ENCODE data around the gene DNAH17. TPM values are rescaled to one million over a fixed set of nuclear protein-coding genes. Genes with fewer than 3 reads are reported as not detected.

DNAH17 gene
- total RNA-seq, 1 donor from 2014 or later: 0.54 TPM

DNA sequence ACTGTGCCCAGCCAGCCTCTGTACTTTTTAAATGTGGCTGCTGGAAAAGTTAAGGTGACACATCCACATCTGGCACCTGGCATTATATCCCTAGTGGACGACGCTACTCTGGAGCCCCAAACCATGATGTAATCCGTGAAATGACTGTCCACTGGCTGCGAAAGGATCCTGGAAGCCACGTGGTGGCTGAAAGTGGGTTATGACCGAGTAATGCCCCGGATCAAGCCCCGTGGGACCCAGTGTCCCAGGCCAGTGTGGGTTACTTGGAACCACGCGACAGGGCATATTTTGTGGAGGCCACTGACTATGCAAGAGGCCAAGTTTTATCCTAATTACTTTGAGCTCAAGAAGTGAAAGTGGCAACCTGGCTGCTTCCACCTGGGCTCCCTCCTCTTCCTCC, 119.1 kb downstream of the DNAH17 start:
- H3K9me3 Mint-ChIP-seq (ENCODE audit: unreplicated experiment): no peaks in the 10 kb centered on the region
- no peaks in the 10 kb centered on the region for H3K4me1 Mint-ChIP-seq (ENCODE audit: unreplicated experiment)
- H3K27ac Mint-ChIP-seq (ENCODE audit: unreplicated experiment): no peak overlapping the region
- no peaks in the 10 kb centered on the region for H3K36me3 Mint-ChIP-seq (ENCODE audit: unreplicated experiment)
- H3K27me3 Mint-ChIP-seq (ENCODE audit: unreplicated experiment): no peaks in the 10 kb centered on the region
- TF ChIP-seq, protein P1, sequence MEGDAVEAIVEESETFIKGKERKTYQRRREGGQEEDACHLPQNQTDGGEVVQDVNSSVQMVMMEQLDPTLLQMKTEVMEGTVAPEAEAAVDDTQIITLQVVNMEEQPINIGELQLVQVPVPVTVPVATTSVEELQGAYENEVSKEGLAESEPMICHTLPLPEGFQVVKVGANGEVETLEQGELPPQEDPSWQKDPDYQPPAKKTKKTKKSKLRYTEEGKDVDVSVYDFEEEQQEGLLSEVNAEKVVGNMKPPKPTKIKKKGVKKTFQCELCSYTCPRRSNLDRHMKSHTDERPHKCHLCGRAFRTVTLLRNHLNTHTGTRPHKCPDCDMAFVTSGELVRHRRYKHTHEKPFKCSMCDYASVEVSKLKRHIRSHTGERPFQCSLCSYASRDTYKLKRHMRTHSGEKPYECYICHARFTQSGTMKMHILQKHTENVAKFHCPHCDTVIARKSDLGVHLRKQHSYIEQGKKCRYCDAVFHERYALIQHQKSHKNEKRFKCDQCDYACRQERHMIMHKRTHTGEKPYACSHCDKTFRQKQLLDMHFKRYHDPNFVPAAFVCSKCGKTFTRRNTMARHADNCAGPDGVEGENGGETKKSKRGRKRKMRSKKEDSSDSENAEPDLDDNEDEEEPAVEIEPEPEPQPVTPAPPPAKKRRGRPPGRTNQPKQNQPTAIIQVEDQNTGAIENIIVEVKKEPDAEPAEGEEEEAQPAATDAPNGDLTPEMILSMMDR (IDR thresholded peaks at IDR 0.05): no peak
- no peak overlapping the region for H3K4me3 Mint-ChIP-seq (ENCODE audit: unreplicated experiment)
- DNase-seq (ENCODE audit: extremely low spot score, unreplicated experiment): no peak

DNA sequence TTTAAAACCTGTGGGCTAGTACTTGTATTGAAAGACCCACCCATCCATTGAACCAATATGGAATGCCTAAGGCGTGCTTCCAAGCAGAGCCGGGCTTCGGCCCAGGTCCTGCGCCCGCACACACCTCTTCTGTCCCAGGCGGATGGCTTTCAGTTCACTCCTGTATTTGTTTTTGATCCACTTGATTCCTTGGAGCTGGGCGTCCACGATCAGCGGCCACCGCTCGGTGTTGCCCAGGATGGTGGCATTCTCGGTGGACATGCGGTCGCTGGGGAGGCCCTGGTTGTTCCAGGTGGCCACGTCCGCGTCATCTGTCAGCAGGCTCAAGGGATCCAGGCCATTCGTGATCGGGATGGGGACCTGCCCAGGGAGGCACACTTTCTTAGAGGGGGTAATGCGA, 122.8 kb downstream of the DNAH17 start:
- Mint-ChIP-seq H3K4me3 (ENCODE audit: unreplicated experiment) (no peak overlapping the region), H3K27me3 (ENCODE audit: unreplicated experiment) (no peaks in the 10 kb centered on the region), H3K4me1 (ENCODE audit: unreplicated experiment) (no peaks in the 10 kb centered on the region), H3K27ac (ENCODE audit: unreplicated experiment) (no peak overlapping the region), H3K9me3 (ENCODE audit: unreplicated experiment) (no peaks in the 10 kb centered on the region), H3K36me3 (ENCODE audit: unreplicated experiment) (no peaks in the 10 kb centered on the region)
- no peak for DNase-seq (ENCODE audit: extremely low spot score, unreplicated experiment)
- TF ChIP-seq, protein P1 (IDR thresholded peaks at IDR 0.05): no peak

DNA sequence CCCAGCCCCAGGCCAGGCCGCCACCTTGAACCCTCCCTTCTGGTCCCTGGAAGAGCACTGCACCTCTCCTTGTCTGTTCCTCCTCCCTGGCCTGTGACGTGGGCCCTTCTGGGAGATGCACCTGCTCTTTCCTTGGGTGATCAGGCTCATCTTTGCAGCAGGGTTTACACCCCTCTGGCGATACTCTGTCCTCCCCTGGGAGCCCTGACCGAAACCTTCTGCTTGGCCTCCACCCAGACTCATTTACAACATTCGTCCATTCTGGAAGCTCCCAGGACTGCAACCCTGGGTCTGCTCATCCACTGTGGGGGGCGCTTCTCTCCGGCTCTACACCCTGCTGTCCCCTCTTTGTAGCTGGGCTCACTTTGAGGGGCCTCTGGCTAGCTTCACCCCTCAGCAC, 125.4 kb downstream of the DNAH17 start:
- H3K4me3 Mint-ChIP-seq (ENCODE audit: unreplicated experiment): no peak overlapping the region
- no peaks in the 10 kb centered on the region for H3K4me1 Mint-ChIP-seq (ENCODE audit: unreplicated experiment)
- H3K27me3 Mint-ChIP-seq (ENCODE audit: unreplicated experiment): no peaks in the 10 kb centered on the region
- no peak for DNase-seq (ENCODE audit: extremely low spot score, unreplicated experiment)
- no peaks in the 10 kb centered on the region for H3K9me3 Mint-ChIP-seq (ENCODE audit: unreplicated experiment)
- TF ChIP-seq, protein P1 (IDR thresholded peaks at IDR 0.05): no peak
- no peak overlapping the region for H3K27ac Mint-ChIP-seq (ENCODE audit: unreplicated experiment)
- H3K36me3 Mint-ChIP-seq (ENCODE audit: unreplicated experiment): no peaks in the 10 kb centered on the region

DNA sequence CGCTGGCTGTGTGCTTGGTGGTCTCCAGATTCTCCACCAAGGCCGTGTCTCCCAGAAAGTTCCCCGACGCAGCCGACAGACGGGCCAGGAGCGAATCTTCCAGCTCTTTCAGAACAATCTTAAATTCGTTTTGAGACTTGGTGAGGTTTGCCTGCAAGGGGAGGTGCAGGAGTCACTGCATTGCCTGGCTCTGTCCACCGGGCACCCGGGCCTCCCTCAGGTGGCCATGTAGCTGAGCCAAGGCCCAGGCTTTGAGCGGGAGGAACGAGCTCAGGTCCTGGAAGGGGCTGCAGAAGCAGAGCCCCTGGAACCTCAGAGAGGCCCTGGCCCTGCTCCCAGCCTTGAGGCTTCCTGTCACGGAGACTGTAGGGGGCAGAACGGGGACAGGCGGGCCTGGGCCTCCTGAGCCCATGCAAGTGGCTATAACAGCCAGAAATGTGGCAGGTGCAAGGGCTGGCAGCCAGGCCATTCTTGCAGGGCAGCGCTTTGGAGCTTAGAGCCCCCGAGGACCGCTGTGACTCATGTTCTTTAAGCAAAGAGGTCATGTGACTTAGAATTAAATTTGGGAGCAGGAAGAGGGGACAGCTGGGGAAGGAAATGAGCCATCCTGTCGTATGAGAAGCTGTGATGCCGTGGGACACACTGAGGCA, 126.4 kb downstream of the DNAH17 start:
- H3K4me1 Mint-ChIP-seq (ENCODE audit: unreplicated experiment): no peaks in the 10 kb centered on the region
- H3K4me3 Mint-ChIP-seq (ENCODE audit: unreplicated experiment): no peak overlapping the region
- no peaks in the 10 kb centered on the region for H3K9me3 Mint-ChIP-seq (ENCODE audit: unreplicated experiment)
- no peaks in the 10 kb centered on the region for H3K27me3 Mint-ChIP-seq (ENCODE audit: unreplicated experiment)
- H3K36me3 Mint-ChIP-seq (ENCODE audit: unreplicated experiment): no peaks in the 10 kb centered on the region
- H3K27ac Mint-ChIP-seq (ENCODE audit: unreplicated experiment): no peak overlapping the region
- TF ChIP-seq, protein P1 (IDR thresholded peaks at IDR 0.05): no peak
- no peak for DNase-seq (ENCODE audit: extremely low spot score, unreplicated experiment)

DNA sequence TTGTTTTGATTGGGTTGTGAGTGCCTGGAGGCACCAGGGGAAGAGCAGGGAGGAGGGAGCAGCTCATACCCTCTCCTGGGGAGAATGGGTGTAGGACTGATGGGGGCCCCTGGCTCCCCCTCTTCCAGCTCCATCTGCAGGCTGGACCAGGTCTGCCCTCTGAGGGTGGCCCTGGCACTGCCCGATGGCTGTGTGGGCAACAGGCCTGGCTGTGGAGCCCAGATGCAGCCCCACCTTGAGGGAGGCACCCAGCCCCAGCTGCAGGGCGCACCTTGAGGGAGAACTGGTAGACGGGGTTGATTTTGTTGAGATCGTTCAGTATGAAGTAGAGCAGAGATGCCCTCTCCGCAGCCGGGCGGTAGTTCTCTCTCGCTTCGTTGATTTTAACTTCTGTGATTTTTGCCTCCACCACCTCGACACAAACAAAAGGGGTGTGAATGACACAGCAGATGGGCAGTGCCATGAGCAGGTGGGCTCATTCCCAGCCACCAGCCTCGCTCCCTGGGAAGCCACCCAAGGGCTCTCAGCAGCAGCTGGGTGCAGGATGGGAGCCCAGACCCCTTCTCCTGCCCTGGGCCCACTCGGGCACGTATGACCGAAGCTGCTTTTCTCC, 127.1 kb downstream of the DNAH17 start:
- Mint-ChIP-seq H3K9me3 (ENCODE audit: unreplicated experiment) (no peaks in the 10 kb centered on the region), H3K4me3 (ENCODE audit: unreplicated experiment) (no peak overlapping the region), H3K27ac (ENCODE audit: unreplicated experiment) (no peak overlapping the region), H3K36me3 (ENCODE audit: unreplicated experiment) (no peaks in the 10 kb centered on the region), H3K4me1 (ENCODE audit: unreplicated experiment) (no peaks in the 10 kb centered on the region), H3K27me3 (ENCODE audit: unreplicated experiment) (no peaks in the 10 kb centered on the region)
- DNase-seq (ENCODE audit: extremely low spot score, unreplicated experiment): no peak
- TF ChIP-seq, protein P1 (IDR thresholded peaks at IDR 0.05): no peak

Measured in osteocyte (in vitro differentiated cells).